Activated naive CD4-positive, alpha-beta T cell treated with anti-CD3 and anti-CD28 coated beads for 36 hours (primary cell): ENCODE results near the gene FAM168B. TPM values are rescaled to one million over a fixed set of nuclear protein-coding genes. Genes with fewer than 3 reads are reported as not detected.
"Not testable (repeated sequence)": the region's sequence is repeated elsewhere in the genome, so short reads cannot be mapped to it uniquely, and the experiment has no call there.

Experiments
- CTCF ChIA-PET: fragments of 350-600 bp; sonication (Branson Sonifier 250); formaldehyde crosslinking; loops from one replicate; lab custom pipeline; 2021; ENCODE audit warnings: antibody characterized with exemption; lab: Charles Lee
- DNase-seq: peaks from one replicate; pipeline ENCODE4 v3.0.0-alpha.2; 2020
- H3K27ac Mint-ChIP-seq: one replicate; pipeline ENCODE4 v1.8.0; 2021; ENCODE audit warnings: mild to moderate bottlenecking, mixed read lengths
- H3K27me3 Mint-ChIP-seq: one replicate; pipeline ENCODE4 v1.8.0; 2021; ENCODE audit warnings: low read depth, mixed read lengths
- H3K36me3 Mint-ChIP-seq: one replicate; pipeline ENCODE4 v1.8.0; 2021; ENCODE audit warnings: low read depth, mixed read lengths
- H3K4me1 Mint-ChIP-seq: one replicate; pipeline ENCODE4 v1.8.0; 2021; ENCODE audit warnings: low read depth, mixed read lengths
- H3K4me3 Mint-ChIP-seq: one replicate; pipeline ENCODE4 v1.8.0; 2021; ENCODE audit warnings: mild to moderate bottlenecking, moderate library complexity, mixed read lengths
- H3K9me3 Mint-ChIP-seq: one replicate; pipeline ENCODE4 v1.8.0; 2021; ENCODE audit warnings: mixed read lengths
- intact Hi-C: fragments of 100-400 bp; cut with micrococcal nuclease; formaldehyde crosslinking; loops from one replicate; pipeline ENCODE4 v1.15.1; 2023
- total RNA-seq, 2 experiments: library from RNA; stranded (reverse); gene quantifications; one replicate each; pipeline ENCODE4 v1.2.3, GENCODE V29; 2021

The FAM168B gene
- total RNA-seq, 2 experiments from 2014 or later, result 52.7 to 55.0 TPM

DNA sequence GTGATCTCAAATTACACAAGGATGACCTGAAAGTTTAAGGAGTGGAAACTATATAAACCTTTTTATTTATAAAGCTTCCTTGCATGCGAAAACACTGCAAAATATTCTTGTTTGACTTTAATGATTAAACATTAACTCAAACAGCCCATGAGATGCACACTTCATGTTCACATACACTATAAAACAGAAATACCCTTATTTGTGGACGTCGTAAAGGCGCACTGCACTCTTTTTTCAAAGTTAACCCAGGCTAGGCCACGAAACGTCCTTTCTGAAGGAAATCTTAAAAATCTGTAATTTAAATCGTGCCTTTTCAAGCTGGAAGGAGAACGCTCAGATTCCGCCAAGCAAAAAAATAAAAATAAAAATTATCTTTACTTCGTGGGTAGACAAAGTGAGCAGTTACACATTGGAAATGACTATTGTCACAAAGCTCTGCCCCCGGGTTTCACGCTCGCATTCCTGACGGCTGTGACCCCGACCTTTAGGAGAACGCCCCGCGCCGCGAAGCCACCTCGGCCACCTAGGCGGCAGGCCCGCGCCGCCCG, 728 bp downstream of the FAM168B start:
- no peaks in the 10 kb centered on the region for H3K9me3 Mint-ChIP-seq
- CTCF ChIA-PET, result interaction anchor here (1.4 to 2.3 kb wide), 2 partner anchors 11 to 401 kb away, joined by 4 to 15 read pairs; partner anchors contain the start of gene PLEKHB2
- DNase-seq, result peak; percentile 37
- peak overlapping the region; percentile 78 for H3K27ac Mint-ChIP-seq
- peaks cover 11% of the 10 kb centered on the region for H3K36me3 Mint-ChIP-seq
- peak overlapping the region; percentile 74 for H3K4me3 Mint-ChIP-seq
- peaks cover 26% of the 10 kb centered on the region for H3K4me1 Mint-ChIP-seq
- intact Hi-C loops, result loop anchor here (1.0 to 2.0 kb wide), 7 partner anchors 12 to 750 kb away; partner anchors contain the start of genes IMP4 and MZT2A
- H3K27me3 Mint-ChIP-seq, result no peaks in the 10 kb centered on the region

GRCh38 chr2:131085646-131086045, 7.6 kb downstream of the FAM168B start:
- H3K9me3 Mint-ChIP-seq, result no peaks in the 10 kb centered on the region
- H3K4me3 Mint-ChIP-seq, result no peak overlapping the region
- no peak overlapping the region for H3K27ac Mint-ChIP-seq
- H3K4me1 Mint-ChIP-seq, result peaks cover 37% of the 10 kb centered on the region
- CTCF ChIA-PET, result no interaction called here
- intact Hi-C loops, result no loop called here
- no peak for DNase-seq
- peaks cover 44% of the 10 kb centered on the region for H3K36me3 Mint-ChIP-seq
- H3K27me3 Mint-ChIP-seq, result no peaks in the 10 kb centered on the region

- Mint-ChIP-seq H3K27ac (no peak overlapping the region), H3K4me3 (no peak overlapping the region), H3K27me3 (no peaks in the 10 kb centered on the region), H3K36me3 (peaks cover 48% of the 10 kb centered on the region), H3K4me1 (peaks cover 43% of the 10 kb centered on the region), H3K9me3 (no peaks in the 10 kb centered on the region)
- DNase-seq, result no peak
- intact Hi-C loops, result no loop called here
- CTCF ChIA-PET, result no interaction called here
These were observed 12.1 kb downstream of the FAM168B start for GRCh38 chr2:131081190-131081589.

- Mint-ChIP-seq H3K36me3 (peaks cover 43% of the 10 kb centered on the region), H3K4me1 (peaks cover 38% of the 10 kb centered on the region)
- CTCF ChIA-PET, result interaction anchor here (0.6 kb wide), 1 partner anchor 38 kb away, joined by 4 read pairs; no protein-coding TSS in a partner anchor
- H3K27me3 Mint-ChIP-seq, intact Hi-C loops, H3K27ac Mint-ChIP-seq, DNase-seq, H3K4me3 Mint-ChIP-seq, H3K9me3 Mint-ChIP-seq: not testable (repeated sequence)
These were observed 13.3 kb downstream of the FAM168B start for GRCh38 chr2:131079931-131080330.

DNA sequence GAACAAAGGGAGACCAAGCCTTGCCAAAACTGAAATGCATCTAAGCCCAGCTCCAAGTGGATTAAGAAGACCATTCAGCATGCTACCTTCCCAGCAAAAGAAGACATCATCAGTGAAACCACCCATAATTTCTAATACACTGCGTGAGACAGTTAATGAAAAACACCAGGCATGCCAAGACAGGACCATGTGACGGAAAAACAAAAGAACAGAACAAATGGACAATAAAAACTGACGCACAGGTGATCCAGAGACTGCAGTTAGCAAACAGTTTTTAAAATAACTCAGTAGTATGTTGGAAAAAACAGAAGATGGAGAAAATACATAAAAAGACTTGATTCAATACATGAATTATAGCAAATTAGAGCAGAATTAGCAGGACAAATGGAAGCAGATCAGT, 15.3 kb downstream of the FAM168B start:
- H3K9me3 Mint-ChIP-seq, result no peaks in the 10 kb centered on the region
- no peak overlapping the region for H3K4me3 Mint-ChIP-seq
- no peaks in the 10 kb centered on the region for H3K27me3 Mint-ChIP-seq
- peaks cover 46% of the 10 kb centered on the region for H3K36me3 Mint-ChIP-seq
- CTCF ChIA-PET, result interaction anchor here (0.7 kb wide), 1 partner anchor 24 kb away, joined by 3 read pairs; no protein-coding TSS in a partner anchor
- intact Hi-C loops, result no loop called here
- H3K4me1 Mint-ChIP-seq, result peaks cover 38% of the 10 kb centered on the region
- no peak for DNase-seq
- peak overlapping the region; percentile 16 for H3K27ac Mint-ChIP-seq

DNA sequence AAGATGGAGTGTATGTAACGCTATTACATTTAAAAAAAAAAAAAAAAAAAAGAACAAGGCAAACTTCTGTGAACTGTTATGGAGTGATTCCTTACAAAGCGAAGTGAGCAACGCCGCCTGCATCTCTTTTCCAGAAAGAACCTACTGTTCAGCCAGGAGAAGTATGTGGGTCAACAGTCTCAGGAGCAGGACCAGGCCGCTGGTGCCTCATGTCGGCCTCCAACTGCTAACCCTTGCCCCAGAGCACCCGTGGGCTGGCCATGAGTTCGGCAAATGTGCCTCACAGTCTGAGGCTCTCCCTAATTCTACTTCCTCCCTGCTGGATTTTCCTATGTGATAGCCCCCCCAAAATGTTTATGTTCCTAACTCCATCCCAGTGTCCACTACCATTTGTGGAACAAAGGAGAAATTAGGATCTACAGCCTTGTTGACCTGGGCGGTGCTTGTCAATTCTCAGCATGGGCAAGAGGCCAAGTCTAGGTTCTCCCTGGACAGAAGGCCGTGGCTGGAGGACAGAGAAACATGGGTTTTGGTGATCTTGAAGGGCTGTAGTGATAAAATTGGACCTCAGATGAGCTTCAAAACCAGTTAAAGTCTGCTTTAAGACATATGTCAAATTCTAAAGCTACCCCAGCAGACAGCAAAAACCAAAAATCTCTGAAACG, 15.9 kb downstream of the FAM168B start:
- H3K4me3 Mint-ChIP-seq, result no peak overlapping the region
- CTCF ChIA-PET, result no interaction called here
- peaks cover 38% of the 10 kb centered on the region for H3K4me1 Mint-ChIP-seq
- H3K36me3 Mint-ChIP-seq, result peaks cover 46% of the 10 kb centered on the region
- no peaks in the 10 kb centered on the region for H3K9me3 Mint-ChIP-seq
- no peak for DNase-seq
- no peaks in the 10 kb centered on the region for H3K27me3 Mint-ChIP-seq
- H3K27ac Mint-ChIP-seq, result no peak overlapping the region
- intact Hi-C loops, result no loop called here

DNA sequence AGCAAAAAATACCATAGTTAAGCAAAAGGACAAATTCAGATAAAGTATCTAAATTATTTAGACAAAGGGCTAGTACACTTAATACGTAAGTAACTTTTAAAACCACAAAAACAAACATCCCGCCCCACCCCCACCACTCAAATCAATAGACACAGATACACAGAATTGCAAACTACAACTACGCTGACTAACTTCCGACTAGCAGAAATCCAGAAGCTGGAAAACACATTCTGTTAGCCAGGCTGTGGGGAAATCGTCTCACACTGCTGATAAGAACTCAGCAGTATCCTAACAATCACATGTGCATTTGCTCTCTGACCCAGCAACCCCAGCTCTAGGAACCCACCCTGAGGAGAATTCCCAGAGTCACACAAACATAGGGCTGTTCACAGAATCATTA, 16.6 kb downstream of the FAM168B start:
- H3K9me3 Mint-ChIP-seq, result no peaks in the 10 kb centered on the region
- DNase-seq, result no peak
- H3K4me3 Mint-ChIP-seq, result no peak overlapping the region
- peaks cover 39% of the 10 kb centered on the region for H3K4me1 Mint-ChIP-seq
- peaks cover 44% of the 10 kb centered on the region for H3K36me3 Mint-ChIP-seq
- CTCF ChIA-PET, result no interaction called here
- no peaks in the 10 kb centered on the region for H3K27me3 Mint-ChIP-seq
- intact Hi-C loops, result no loop called here
- no peak overlapping the region for H3K27ac Mint-ChIP-seq

GRCh38 chr2:131075578-131075977, 17.7 kb downstream of the FAM168B start:
- H3K9me3 Mint-ChIP-seq, DNase-seq, H3K4me3 Mint-ChIP-seq, H3K27me3 Mint-ChIP-seq, intact Hi-C loops, CTCF ChIA-PET: not testable (repeated sequence)
- Mint-ChIP-seq H3K36me3 (peaks cover 45% of the 10 kb centered on the region), H3K27ac (peak overlapping the region; percentile 30), H3K4me1 (peaks cover 38% of the 10 kb centered on the region)

DNA sequence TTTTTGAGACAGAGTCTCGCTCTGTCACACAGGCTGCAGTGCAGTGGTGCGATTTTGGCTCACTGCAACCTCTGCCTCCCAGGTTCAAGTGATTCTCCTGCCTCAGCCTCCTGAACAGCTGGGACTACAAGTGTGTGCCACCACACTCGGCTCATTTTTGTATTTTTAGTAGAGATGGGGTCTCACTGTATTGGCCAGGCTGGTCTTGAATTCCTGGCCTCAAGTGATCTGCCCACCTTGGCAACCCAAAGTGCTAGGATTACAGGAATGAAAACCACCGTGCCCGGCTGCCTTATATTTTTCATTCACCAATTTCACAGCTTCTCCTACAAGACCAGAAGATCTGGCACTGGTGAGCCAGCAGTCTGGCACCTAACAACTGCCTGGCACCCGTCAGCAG, 25.1 kb downstream of the FAM168B start:
- H3K27me3 Mint-ChIP-seq, H3K9me3 Mint-ChIP-seq, H3K4me3 Mint-ChIP-seq, intact Hi-C loops, H3K27ac Mint-ChIP-seq, DNase-seq: not testable (repeated sequence)
- Mint-ChIP-seq H3K4me1 (peaks cover 26% of the 10 kb centered on the region), H3K36me3 (peaks cover 38% of the 10 kb centered on the region)
- CTCF ChIA-PET, result interaction anchor here (0.9 kb wide), 1 partner anchor 27 kb away, joined by 3 read pairs; no protein-coding TSS in a partner anchor

- intact Hi-C loops, result no loop called here
- CTCF ChIA-PET, result interaction anchor here (0.9 kb wide), 1 partner anchor 26 kb away, joined by 3 read pairs; no protein-coding TSS in a partner anchor
- DNase-seq, result no peak
- Mint-ChIP-seq H3K27ac (no peak overlapping the region), H3K4me3 (no peak overlapping the region), H3K4me1 (peaks cover 28% of the 10 kb centered on the region), H3K36me3 (peaks cover 37% of the 10 kb centered on the region), H3K9me3 (no peaks in the 10 kb centered on the region), H3K27me3 (no peaks in the 10 kb centered on the region)
These were observed 25.7 kb downstream of the FAM168B start for GRCh38 chr2:131067465-131068125.

DNA sequence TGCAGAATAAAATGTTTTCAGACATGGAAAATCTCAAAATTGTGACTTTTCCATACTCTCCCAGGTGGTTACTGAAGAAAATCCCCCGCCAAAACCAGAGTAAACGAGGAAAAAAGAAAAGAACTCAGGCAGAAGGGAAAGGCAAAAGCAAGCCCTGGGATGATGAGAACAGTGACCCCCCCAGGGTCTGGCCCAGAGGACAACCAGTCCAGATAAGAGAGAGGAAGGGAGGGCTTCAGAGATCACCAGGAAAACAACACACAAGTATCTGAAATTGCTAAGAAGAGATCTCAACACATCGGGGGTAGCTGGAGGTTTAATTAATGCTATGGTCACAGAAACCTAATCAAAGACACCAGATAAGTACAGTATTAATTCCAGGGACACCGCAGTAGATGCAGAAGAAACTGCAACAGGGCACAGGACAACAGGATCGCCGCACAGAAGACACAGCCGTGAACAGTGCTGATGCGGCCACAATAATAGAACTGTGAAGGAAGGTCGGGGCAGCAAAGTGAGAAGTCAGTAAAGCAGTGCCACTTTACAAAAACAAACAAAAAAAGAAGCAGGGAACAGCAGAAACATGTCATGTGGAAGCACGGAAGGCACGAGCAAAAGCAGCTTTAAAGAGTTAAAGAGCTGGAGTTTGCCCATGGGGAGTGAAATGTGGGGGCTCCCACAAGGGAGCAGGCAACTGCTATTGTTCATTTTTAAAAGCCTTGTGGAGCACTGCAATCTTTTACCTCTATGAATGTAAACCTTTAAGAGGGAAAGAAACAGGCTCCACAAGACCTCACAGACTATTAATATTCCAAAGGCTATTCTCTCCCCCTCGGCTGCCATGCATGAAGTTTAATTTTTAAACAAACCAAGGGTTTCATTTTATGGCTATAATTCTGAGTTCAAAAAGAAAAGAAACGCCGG, 28.4 kb downstream of the FAM168B start:
- Mint-ChIP-seq H3K4me1 (peaks cover 35% of the 10 kb centered on the region), H3K36me3 (peaks cover 22% of the 10 kb centered on the region), H3K27me3 (no peaks in the 10 kb centered on the region), H3K4me3 (no peak overlapping the region), H3K27ac (no peak overlapping the region), H3K9me3 (no peaks in the 10 kb centered on the region)
- CTCF ChIA-PET, result interaction anchor here (0.6 kb wide), 1 partner anchor 374 kb away, joined by 3 read pairs; no protein-coding TSS in a partner anchor
- DNase-seq, result no peak
- intact Hi-C loops, result no loop called here
